ENCODE measurements around the gene ZNF91.
"Not testable (repeated sequence)": the region's sequence is repeated elsewhere in the genome, so short reads cannot be mapped to it uniquely, and the experiment has no call there.

Gene ZNF91

DNA sequence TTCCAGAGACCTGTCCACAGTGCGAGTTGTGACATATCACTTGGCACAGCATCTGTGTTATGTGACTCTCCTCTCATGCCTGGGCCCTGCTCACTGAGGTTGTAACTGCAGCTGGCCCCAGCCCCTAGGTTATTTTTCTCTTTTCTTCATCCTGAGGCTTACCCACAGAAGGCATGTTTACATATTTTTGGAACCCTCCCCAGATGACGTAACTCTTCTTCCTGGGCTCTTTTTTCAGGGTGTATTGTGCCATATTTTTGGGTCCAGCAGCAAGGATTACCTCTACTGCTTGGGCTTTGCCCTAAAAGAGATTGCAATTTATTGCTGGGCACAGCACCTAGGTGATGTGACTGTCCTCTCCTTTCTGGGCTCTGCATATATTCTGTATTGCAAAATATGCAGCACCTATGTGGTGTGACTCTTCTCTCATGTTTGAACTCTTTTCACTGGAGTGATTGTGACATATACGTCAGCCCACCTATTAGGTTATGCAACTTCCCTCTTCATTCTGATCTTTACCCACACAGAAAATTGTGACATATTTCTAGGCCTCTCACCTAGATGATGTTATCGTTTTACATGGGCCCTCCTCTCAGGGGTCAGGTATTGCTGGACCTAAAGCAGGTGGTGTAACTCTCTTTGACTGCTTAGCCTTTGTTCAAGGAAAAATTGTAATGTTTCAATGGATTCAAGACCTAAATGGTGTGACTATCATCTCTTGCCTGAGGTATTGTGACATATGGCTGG is 80.6 kb downstream of the ZNF91 start:
- DNase-seq: no peak

- DNase-seq: no peak
Observed at GRCh38 chr19:23313196-23313595, 82.1 kb downstream of the ZNF91 start.

DNA sequence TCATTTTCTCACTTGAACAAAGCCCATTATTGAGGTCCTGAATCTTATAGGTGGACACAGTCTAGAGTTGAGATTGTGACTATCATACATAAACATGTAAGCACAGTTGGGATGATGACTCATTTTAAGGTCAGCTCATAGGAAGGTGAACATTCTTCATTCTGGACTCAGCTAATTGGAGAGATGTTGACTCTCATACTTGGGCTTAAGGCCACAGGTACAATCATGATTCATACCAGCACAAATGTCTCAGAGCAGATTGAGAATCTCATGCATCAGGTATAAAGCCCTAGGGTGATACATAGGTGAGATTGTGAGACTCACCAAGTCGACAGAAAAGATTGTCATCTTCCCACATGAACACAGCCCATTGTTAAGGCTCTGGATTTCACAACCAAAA is 82.8 kb downstream of the ZNF91 start:
- DNase-seq: no peak

- DNase-seq: no peak
Observed at GRCh38 chr19:23311551-23311950, 83.7 kb downstream of the ZNF91 start.

DNA sequence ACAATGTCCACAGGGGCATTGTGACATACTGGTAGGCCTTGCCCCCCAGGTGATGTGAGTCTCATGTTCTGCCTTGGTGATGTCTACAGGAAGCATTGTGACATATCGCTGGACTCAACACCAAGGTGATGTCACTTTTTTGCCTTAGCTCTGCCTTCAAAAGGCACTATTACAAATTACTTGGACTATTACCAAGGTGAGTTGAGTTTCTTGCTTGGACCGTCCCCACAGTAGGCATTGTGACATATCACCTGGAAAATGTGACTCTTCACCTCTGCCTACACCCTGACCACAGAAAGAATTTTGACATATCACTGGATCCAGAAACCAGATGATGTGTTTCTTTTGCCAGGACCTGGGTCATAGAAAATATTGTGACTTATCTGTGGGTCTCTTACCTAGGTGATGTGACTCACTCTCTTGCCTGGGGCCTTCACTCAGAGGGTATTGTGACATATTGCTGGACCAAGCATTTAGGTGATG is 84.5 kb downstream of the ZNF91 start:
- DNase-seq: no peak

DNA sequence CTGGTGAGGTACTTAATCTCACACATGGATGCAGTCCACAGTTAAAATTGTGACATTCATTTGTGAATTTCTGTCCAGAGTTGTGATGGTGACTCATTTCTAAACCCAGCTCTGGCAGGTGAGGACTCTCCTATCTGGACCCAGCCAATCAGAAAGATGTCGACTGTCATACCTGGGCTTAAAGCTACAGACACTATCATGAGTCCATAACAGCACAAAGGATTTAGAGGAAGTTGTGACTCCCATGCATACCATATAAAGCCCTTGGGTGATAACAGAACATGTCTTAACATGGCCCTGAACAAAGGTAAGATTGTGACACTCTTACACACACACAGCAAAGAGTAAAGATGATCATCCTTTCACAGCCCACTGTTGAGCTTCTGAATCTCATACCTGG is 85.3 kb downstream of the ZNF91 start:
- DNase-seq: no peak

DNA sequence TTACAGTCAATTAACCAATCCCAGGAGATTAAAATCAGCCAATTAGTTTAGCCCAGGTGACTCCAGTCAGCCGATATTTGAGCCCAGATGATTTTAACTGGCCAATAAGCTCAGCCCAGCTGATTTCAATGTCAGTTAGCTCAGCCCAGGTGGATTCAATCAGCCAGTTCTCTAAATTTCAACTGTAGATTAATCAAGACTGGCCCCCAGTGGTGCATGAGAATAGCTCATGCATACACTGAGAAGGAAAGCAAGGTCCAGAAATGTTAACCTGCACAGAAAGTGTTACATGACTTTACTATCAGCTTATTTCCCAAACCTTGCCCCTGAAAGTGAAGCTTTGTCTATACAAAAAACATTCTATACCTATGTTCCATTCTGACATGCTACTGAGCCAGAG is 89.7 kb downstream of the ZNF91 start:
- DNase-seq: no peak

- no peak for DNase-seq
Observed at GRCh38 chr19:23304238-23304637, 91.0 kb downstream of the ZNF91 start.

GRCh38 chr19:23294141-23294540 is 101.1 kb downstream of the ZNF91 start:
- no peak for DNase-seq

DNA sequence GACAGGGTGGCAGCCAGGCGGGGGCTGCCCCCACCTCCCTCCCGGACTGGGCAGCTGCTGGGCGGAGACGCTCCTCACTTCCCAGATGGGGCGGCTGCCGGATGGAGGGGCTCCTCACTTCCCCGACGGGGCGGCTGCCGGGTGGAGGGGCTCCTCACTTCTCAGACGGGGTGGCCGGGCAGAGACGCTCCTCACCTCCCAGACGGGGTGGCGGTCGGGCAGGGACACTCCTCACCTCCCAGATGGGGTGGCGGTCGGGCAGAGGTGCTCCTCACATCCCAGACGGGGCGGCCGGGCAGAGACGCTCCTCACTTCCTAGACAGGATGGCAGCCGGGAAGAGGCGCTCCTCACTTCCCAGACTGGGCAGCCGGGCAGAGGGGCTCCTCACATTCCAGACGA is 105.3 kb downstream of the ZNF91 start:
- DNase-seq: not testable (repeated sequence)

All from NCI-H1105 (cell line).